Cardiac fibroblast (primary cell): Measurements from ENCODE around the gene TMEM100.

Experiments
- DNase-seq, 2 donors: peaks; one replicate each; pipeline versions ENCODE4 v3.0.0 to v3.0.0-alpha.2; 2010; ENCODE audit warnings: low read depth in 2 of 2
- H3K4me3 ChIP-seq, 2 donors: replicated peaks in 1 of 2; 1 replicate in 1 of 2; 2 replicates in 1 of 2; pipeline ENCODE4 v1.5.1; 2011; ENCODE audit warnings: low read depth in 2 of 2, low read length in 2 of 2, mild to moderate bottlenecking in 2 of 2, moderate library complexity in 1 of 2
- TF ChIP-seq, protein P1 (sequence below): IDR thresholded peaks from one replicate; pipeline ENCODE4 v1.5.1; 2011; ENCODE audit warnings: low read depth, mild to moderate bottlenecking, low read length, inconsistent platforms

Gene TMEM100

DNA sequence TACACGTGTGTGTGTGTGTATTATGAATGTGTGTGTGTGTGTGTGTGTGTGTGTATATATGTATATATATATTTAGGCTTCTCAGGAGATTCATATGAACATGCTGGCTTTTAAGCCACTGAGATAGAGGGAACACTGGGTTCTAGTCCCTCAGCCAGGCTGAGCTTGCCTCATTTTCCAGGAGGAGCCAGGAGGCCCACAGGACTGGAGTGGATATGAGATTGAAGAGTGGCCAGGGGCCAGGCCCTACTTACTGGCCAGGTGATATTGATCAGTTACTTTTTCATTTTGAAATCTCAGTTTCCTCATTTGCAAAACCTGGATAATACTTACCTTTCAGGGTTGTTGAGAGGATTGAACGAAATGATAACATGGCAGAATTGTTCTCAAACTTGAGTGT is 34.0 kb upstream of the TMEM100 start:
- no peak for DNase-seq
- TF ChIP-seq, protein P1, sequence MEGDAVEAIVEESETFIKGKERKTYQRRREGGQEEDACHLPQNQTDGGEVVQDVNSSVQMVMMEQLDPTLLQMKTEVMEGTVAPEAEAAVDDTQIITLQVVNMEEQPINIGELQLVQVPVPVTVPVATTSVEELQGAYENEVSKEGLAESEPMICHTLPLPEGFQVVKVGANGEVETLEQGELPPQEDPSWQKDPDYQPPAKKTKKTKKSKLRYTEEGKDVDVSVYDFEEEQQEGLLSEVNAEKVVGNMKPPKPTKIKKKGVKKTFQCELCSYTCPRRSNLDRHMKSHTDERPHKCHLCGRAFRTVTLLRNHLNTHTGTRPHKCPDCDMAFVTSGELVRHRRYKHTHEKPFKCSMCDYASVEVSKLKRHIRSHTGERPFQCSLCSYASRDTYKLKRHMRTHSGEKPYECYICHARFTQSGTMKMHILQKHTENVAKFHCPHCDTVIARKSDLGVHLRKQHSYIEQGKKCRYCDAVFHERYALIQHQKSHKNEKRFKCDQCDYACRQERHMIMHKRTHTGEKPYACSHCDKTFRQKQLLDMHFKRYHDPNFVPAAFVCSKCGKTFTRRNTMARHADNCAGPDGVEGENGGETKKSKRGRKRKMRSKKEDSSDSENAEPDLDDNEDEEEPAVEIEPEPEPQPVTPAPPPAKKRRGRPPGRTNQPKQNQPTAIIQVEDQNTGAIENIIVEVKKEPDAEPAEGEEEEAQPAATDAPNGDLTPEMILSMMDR, result no peak
- H3K4me3 ChIP-seq, result no peak overlapping the region

DNA sequence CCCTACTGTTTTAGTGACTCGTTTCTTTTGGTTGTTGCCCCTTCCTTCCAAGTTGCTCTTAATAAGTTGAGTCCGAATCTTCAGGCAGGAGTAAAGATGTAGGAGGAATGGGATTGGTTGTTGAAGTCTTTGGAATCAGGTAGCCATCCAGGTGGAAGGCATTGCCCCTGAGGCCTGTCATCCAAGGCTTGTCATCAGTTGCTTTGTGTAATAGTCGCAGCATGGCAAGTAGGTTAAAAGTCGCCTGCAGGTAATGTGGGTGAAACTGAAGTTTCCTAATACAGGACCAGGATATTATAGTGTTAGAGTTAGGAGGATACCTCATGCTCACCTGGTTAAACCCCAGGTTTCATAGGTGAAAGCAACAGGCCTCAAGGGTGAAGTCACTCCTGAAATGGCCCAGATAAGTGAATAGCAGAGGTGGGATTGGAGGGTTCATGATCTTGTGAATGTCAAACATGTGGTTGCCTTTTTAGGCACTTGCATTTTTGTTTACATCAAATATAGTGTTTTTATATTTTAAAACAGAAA is 29.1 kb upstream of the TMEM100 start:
- no peak for DNase-seq
- TF ChIP-seq, protein P1, result no peak
- H3K4me3 ChIP-seq, result peak overlapping the region; percentile 82 to 84

DNA sequence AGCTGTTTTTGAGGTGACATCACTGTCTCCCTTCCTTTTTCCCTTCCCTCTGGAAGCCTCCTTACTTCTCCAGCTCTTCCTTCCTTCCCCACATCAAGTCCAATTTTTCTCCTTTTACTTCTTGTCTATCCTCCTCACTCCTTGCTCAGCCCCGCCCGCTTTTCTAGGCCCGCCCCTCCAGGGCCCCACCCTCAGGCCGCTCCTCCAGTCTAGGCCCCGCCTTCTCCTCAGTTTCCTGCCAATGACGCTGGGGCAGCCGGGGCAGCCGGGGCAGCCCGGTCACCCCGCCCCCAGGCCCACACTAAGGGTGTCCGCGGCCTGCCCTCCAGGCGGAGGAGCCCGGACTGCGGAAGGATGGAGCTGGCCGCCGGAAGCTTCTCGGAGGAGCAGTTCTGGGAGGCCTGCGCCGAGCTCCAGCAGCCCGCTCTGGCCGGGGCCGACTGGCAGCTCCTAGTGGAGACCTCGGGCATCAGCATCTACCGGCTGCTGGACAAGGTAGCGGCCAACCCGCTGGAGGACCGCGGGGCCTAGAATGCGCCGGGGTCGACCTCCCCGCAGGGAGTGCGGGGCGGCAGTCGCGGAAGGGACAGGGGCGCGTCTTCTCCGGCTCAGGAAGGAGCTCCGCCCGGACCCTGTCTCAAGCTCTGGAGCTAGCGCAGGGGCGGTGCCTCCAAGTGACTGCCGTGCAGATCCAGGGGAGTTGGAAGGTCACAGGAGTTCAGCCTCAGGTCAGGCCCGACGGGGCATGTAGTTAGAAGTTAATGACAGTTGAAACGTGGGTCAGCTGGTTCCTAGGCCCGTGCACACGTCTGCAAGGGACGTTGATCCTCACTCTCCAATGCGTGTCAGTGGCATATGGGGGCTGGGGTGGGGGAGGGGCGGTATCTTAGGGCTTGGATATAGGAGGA is 28.3 kb upstream of the TMEM100 start, which contains the start of gene PCTP:
PCTP (plus strand) TSS at position 302 of the 908 bp plus-strand sequence; CDS start at position 355, 53 bp downstream.
- peak; percentile 93 to 97 for DNase-seq
- peak within 1 kb of the TSS; percentile 82 to 84 for H3K4me3 ChIP-seq
- TF ChIP-seq, protein P1, result peak; percentile 60

DNA sequence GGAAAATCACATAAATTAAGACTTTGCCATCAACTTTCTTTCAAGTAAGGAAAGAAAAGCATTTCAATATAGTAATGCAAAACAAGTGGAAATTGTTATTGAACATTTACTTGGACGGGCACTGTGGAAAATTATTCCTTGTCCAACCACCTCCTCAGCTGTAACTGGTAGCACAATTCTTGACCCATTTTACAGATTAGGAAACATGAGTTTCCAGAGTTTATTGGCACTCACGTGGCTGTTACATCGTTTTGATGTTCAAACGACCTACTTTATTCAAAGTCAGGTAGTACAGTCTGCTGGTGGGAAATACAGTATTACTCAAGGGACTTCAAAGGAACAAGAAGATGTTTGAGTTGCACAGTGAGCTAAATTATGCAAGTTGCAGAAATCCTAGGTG is 27.3 kb upstream of the TMEM100 start:
- TF ChIP-seq, protein P1, result no peak
- no peak for DNase-seq
- H3K4me3 ChIP-seq, result no peak overlapping the region

DNA sequence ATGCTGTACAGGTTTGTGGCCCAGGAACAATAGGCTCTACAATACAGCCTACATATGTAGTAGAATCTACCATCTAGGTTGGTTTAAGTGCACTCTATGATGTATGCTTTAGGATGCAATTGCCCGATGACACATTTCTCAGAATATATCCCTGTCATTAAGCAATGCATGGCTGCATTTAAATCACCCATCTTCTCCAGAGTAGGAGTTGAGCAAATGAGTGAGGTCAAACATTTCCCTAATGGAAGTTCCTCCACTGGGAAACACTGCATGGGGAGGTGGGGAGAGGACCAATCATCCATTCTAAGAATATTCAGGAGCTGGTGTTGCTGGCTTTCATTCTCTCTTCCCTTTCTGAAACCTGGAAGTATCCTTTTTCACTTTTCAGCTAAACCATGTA is 26.2 kb upstream of the TMEM100 start:
- no peak overlapping the region for H3K4me3 ChIP-seq
- TF ChIP-seq, protein P1, result no peak

DNA sequence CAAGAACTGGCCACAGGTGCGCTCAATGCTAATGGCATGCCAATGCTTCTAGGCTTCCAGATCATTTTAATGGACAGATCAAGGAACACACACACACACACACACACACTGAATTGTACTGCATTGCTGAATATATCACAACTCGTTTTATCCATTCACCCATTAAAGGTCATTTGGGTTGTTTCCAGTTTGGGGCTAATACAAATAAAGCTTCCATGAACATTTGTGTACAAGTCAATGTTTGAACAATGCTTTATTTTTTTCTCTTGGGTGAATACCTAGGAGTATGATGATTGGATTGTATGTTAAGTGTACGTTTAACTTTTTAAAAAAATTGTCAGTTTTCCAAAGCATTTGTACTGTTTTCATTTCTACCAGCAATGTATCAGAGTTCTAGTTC is 24.5 kb upstream of the TMEM100 start:
- no peak for DNase-seq
- H3K4me3 ChIP-seq, result no peak overlapping the region
- TF ChIP-seq, protein P1, result no peak

More for the DNA sequence above, 26.2 kb upstream of the TMEM100 start:
- no peak for DNase-seq
